ENCODE data around the gene MCC.

Gene MCC

GRCh38 chr5:113266227-113266912 lies 221.9 kb downstream of the MCC start (continued):
- no peak for TF ChIP-seq ZBTB10 (tag by site-specific recombination; IDR thresholded peaks at IDR 0.05)
- no peak for TF ChIP-seq ZNF596 (tag by site-specific recombination; IDR thresholded peaks at IDR 0.05)
- no peak for TF ChIP-seq ZNF157 (tag by site-specific recombination; IDR thresholded peaks at IDR 0.05)
- no peak for TF ChIP-seq ZNF830 (tag by site-specific recombination; IDR thresholded peaks at IDR 0.05; ENCODE audit: low read depth)
- no peak for TF ChIP-seq GLIS2 (tag by site-specific recombination; IDR thresholded peaks at IDR 0.05)
- no peak for TF ChIP-seq ZNF677 (tag by site-specific recombination; IDR thresholded peaks at IDR 0.05)
- TF ChIP-seq ZNF660 (tag by site-specific recombination; IDR thresholded peaks at IDR 0.05) = no peak
- no peak for TF ChIP-seq ZNF112 (tag by site-specific recombination; IDR thresholded peaks at IDR 0.05)
- no peak for TF ChIP-seq ZBTB49 (tag by site-specific recombination; IDR thresholded peaks at IDR 0.05; ENCODE audit: low read depth)
- no peak for TF ChIP-seq HIC1 (tag by site-specific recombination; IDR thresholded peaks at IDR 0.05)
- TF ChIP-seq PRDM2 (tag by site-specific recombination; IDR thresholded peaks at IDR 0.05; ENCODE audit: borderline replicate concordance) = no peak
- TF ChIP-seq KLF16 (tag by site-specific recombination; IDR thresholded peaks at IDR 0.05) = no peak
- no peak for TF ChIP-seq ZNF416 (tag by site-specific recombination; IDR thresholded peaks at IDR 0.05)
- TF ChIP-seq ZNF510 (tag by site-specific recombination; IDR thresholded peaks at IDR 0.05; ENCODE audit: insufficient replicate concordance) = no peak
- TF ChIP-seq ZNF623 (tag by site-specific recombination; IDR thresholded peaks at IDR 0.05) = no peak
- TF ChIP-seq GLI4 (tag by site-specific recombination; IDR thresholded peaks at IDR 0.05) = no peak
- TF ChIP-seq ZFP69B (tag by site-specific recombination; IDR thresholded peaks at IDR 0.05) = no peak
- no peak for TF ChIP-seq ZNF600 (tag by site-specific recombination; IDR thresholded peaks at IDR 0.05)
- no peak for TF ChIP-seq ZNF785 (tag by site-specific recombination; IDR thresholded peaks at IDR 0.05)
- no peak for TF ChIP-seq ZNF423 (tag by site-specific recombination; IDR thresholded peaks at IDR 0.05)
- no peak for TF ChIP-seq ZNF324 (tag by site-specific recombination; IDR thresholded peaks at IDR 0.05)
- TF ChIP-seq IKZF3 (tag by site-specific recombination; IDR thresholded peaks at IDR 0.05) = peak; percentile 34; the same call in 1 of the 2 replicates
- peak; percentile 43; the same call in 1 of the 2 replicates for TF ChIP-seq ZSCAN4 (tag by site-specific recombination; IDR thresholded peaks at IDR 0.05)
- TF ChIP-seq ZNF202 (tag by site-specific recombination; IDR thresholded peaks at IDR 0.05; ENCODE audit: borderline replicate concordance) = no peak
- TF ChIP-seq ZNF529 (tag by site-specific recombination; IDR thresholded peaks at IDR 0.05; ENCODE audit: insufficient replicate concordance) = no peak
- TF ChIP-seq FEZF1 (tag by site-specific recombination; IDR thresholded peaks at IDR 0.05) = peak; percentile 79; the same call in 1 of the 2 replicates
